CD4-positive, alpha-beta T cell treated with Interleukin-4 for 1 hour (primary cell): ENCODE data around the gene MISFA.
"Not testable (repeated sequence)": the region's sequence is repeated elsewhere in the genome, so short reads cannot be mapped to it uniquely, and the experiment has no call there.

Experiments
- DNase-seq, 2 donors: peaks; one replicate each; pipeline ENCODE4 v3.0.0-alpha.2; 2020 to 2022

The MISFA gene

DNA sequence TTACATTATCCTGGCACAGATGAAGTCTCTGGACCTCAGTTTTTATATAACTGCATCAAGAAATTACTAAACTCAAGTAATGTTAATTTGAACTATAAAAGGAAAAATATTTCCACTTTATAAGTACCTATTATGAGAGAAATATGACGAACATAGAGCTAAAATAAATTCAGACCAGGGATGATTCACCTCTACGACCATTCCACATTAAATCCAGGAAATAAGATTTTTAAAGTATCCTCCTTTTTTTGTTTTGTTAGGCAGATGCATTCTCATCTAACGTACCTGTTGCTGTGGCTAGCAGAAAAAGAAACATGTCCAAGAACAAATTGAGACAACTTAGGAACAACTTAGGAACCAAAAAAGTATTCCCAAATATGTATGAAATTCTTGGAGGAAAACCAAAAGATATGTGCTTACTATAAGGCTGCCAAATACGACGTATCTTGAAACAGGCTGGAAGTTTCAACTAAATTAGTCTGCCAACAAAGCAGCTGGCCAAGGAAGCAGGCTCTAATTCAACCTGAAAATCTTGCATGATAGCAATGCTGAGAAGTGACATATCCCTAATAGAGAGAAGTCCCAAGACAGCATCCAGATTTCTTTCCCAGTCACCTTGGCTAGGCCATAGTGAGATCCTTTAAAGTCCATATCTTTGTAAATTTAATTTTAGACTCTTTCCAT, 18.9 kb downstream of the MISFA start:
- no peak for DNase-seq

DNA sequence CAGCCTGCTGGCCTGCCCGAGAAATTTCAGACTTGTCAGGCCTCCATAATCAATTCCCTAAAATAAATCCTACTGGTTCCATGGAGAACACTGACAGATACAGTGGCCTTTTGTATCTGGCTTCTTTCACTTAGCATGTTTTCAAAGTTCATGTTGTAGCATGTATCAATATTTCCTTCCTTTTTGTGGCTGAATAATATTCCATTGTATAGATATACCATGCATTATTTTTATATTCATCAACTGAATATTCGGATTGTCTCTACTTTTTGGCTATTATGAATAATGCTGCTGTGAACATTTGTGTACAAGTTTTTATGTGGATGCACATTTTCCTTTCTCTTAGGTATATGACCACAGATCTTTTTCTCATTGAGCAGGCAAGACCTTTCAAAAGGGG, 24.1 kb downstream of the MISFA start:
- DNase-seq, result no peak

DNA sequence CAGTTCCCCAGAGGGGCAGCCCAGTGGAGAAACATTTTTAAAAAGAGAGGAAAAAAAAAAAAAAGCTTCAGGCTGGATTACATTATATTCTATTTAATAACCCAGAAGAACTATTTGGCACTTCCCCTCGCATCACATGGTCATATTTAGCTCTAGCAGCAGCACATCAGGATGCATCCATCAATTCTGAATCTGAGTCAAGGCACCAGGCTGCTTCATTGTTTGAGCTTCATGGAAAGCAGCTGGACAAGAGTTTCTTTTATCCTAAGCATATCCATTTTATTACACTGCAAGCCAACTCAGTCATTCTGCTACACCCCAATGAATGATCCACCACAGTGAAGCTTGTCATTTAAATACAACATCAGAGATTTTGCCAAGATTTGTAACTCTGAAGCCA, 24.6 kb downstream of the MISFA start:
- no peak for DNase-seq

- DNase-seq, result no peak
These were observed 33.3 kb downstream of the MISFA start for GRCh38 chr11:18632841-18633240.

GRCh38 chr11:18633256-18634139, 33.9 kb downstream of the MISFA start:
- peak in 1 of 2 donors; percentile 33 for DNase-seq

- DNase-seq, result peak; percentile 99
These were observed 34.8 kb downstream of the MISFA start, which contains the start of gene SPTY2D1 for GRCh38 chr11:18634140-18635032. TSS of gene SPTY2D1 (minus strand) at chr11:18634342. CDS start at chr11:18634257, 85 bp downstream.

DNA sequence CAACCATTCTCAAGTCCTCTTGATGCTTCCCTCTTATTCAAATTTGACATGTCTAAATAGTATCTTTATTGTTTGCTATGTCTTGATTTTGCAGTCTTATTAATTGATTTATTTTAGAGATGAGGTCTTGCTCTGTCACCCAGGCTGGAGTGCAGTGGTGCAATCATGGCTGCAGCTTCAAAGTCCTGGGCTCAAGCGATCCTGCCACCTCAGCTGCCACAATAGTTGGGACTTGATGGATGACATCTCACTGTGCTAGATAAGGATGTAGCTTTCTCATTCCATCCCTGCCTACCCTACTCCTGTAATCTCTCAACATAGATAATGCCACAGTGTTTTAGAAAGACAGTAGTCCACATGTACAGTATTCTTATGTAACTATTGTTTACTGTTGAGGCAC, 42.1 kb downstream of the MISFA start:
- DNase-seq, result no peak

GRCh38 chr11:18643034-18643433, 43.4 kb downstream of the MISFA start:
- DNase-seq, result not testable (repeated sequence)

DNA sequence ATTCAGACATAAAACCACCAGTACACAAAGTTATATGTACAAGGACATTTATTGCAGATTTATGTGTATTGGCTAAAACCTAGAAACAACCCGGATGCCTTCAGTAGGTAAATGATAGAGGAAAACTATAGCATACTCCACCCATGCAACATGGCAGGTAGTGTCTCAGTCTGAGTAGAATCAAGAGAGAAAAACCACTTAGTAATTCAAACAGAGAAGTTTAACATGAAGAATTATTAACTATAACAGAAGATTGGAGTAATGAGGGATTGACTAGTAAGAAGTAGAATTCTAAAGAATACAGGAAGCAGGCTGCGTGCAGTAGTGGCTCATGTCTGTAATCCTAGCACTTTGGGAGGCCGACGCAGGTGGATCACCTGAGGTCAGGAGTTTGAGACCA, 50.8 kb downstream of the MISFA start:
- DNase-seq, result no peak

DNA sequence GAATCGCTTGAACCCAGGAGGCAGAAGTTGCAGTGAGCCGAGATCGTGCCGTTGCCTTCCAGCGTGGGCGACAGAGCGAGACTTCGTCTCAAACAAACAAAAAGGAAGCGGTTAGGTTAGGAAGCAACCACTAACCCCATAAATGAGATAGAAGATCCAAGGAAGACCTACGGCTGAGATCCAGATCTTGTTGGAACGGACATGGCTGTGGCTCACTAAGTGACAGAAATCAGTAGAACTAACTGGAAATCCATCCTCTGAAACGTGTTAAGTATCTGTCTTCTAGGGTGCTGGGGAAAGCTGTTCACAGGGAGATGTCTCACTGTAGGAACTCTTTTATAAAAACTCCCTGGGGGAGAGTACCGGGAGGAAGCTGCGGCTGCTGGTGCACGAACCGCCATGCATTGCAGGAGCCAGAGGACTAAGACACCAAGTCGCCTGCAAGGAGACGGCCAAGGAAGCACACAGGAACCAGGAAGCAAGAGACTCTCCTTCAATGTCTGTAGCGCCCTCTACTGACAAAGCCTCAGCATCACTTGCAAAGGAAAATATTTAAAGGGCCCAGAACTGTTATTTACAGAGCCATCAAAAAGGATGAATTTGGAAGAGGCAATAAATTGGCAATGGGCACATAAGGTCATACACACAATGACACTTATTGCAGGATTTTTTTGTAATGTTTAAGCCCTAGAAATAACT, 51.4 kb downstream of the MISFA start:
- DNase-seq, result peak; percentile 43 to 66
